Esophagus squamous epithelium (tissue), 4 donors: ENCODE results near the gene SERINC3.

Experiments
- POLR2A ChIP-seq, 4 donors: fragments of 450-650 bp; IDR thresholded peaks; one replicate each; pipeline ENCODE4 v1.6.1; 2017; ENCODE audit warnings: antibody characterized with exemption in 4 of 4, mild to moderate bottlenecking in 4 of 4, moderate library complexity in 3 of 4
- TF ChIP-seq, protein P1 (sequence below), 6 experiments: fragments of 450-650 bp in 4 of 6; fragments of 200-600 bp in 2 of 6; sonication (generic) in 2 of 6; IDR thresholded peaks; one replicate each; pipeline ENCODE4 v1.5.1; 2016 to 2019; ENCODE audit warnings: antibody characterized with exemption in 6 of 6, mild to moderate bottlenecking in 4 of 6, moderate library complexity in 4 of 6

DNA sequence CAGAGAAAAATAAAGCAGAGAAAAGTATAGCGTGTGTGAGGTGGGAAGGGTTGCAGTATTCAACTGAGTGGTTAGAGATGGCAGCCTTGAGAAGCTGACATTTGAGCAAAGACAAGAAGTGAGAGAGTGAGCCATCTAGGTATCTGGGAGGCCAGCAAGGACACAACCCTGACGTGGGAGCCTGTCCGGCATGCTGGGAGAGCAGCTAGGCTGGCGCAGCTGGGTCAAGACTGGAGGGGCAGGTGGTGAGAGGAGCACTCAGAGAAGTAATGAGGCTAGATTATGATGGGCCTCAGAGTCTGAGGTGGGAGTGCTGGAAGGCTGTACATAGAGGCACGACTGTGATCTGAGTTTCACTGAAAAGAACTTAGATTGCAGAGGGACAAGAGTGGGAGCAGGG, 33.3 kb downstream of the SERINC3 start:
- TF ChIP-seq POLR2A (IDR thresholded peaks at IDR 0.05) = no peak
- TF ChIP-seq, protein P1, sequence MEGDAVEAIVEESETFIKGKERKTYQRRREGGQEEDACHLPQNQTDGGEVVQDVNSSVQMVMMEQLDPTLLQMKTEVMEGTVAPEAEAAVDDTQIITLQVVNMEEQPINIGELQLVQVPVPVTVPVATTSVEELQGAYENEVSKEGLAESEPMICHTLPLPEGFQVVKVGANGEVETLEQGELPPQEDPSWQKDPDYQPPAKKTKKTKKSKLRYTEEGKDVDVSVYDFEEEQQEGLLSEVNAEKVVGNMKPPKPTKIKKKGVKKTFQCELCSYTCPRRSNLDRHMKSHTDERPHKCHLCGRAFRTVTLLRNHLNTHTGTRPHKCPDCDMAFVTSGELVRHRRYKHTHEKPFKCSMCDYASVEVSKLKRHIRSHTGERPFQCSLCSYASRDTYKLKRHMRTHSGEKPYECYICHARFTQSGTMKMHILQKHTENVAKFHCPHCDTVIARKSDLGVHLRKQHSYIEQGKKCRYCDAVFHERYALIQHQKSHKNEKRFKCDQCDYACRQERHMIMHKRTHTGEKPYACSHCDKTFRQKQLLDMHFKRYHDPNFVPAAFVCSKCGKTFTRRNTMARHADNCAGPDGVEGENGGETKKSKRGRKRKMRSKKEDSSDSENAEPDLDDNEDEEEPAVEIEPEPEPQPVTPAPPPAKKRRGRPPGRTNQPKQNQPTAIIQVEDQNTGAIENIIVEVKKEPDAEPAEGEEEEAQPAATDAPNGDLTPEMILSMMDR (IDR thresholded peaks at IDR 0.05) = no peak
